Caki2 (cell line): Measurements from ENCODE around the gene MASTL. TPM values are rescaled to one million over a fixed set of nuclear protein-coding genes. Genes with fewer than 3 reads are reported as not detected.

ENCODE experiments used
- DNase-seq: peaks from one replicate; pipeline ENCODE4 v3.0.0-alpha.2; 2015; ENCODE audit warnings: low read depth
- in situ Hi-C: cut with HindIII; loops from 2 replicates; pipeline ENCODE4 v1.10.0; 2016; ENCODE audit warnings: low sequenced_read_pairs, low pct_unique_long_range_greater_than_20kb, mixed read lengths
- total RNA-seq: library from RNA; depleted of rRNA; stranded (reverse); fragments of >200 nt; shearing (Covaris generic); gene quantifications from 2 replicates; pipeline ENCODE4 v1.2.3, GENCODE V29; 2014; ENCODE audit warnings: low replicate concordance; rRNA removed

MASTL gene
- total RNA-seq, 1 experiment from 2014 or later = 16.2 TPM

GRCh38 chr10:27203806-27204205, 48.7 kb downstream of the MASTL start:
- in situ Hi-C loops = no loop called here
- no peak for DNase-seq

- DNase-seq = no peak
- in situ Hi-C loops = no loop called here
These were observed 52.2 kb downstream of the MASTL start for GRCh38 chr10:27207350-27207749.

GRCh38 chr10:27223964-27224363, 68.8 kb downstream of the MASTL start:
- in situ Hi-C loops = no loop called here
- DNase-seq = no peak

GRCh38 chr10:27225011-27225590, 69.9 kb downstream of the MASTL start:
- no peak for DNase-seq
- in situ Hi-C loops = no loop called here

- no peak for DNase-seq
- in situ Hi-C loops = no loop called here
These were observed 70.6 kb downstream of the MASTL start for GRCh38 chr10:27225642-27226257.

GRCh38 chr10:27230022-27230421, 74.9 kb downstream of the MASTL start:
- in situ Hi-C loops = no loop called here
- no peak for DNase-seq

GRCh38 chr10:27235706-27236105, 80.6 kb downstream of the MASTL start:
- no peak for DNase-seq
- in situ Hi-C loops = no loop called here

Other genes with a start within 250 kb of the MASTL start
- gene ANKRD26, start 54.9 kb upstream of the MASTL start, total RNA-seq = 1.6 and 5.2 TPM in 2 replicates
- 75.2 and 85.0 TPM in 2 replicates for gene YME1L1, start 968 bp upstream of the MASTL start, total RNA-seq
- 47.1 and 52.6 TPM in 2 replicates for gene ACBD5, start 85.4 kb downstream of the MASTL start, total RNA-seq